Endothelial cell of umbilical vein (primary cell): Measurements from ENCODE around the gene SFRP2. TPM values are rescaled to one million over a fixed set of nuclear protein-coding genes. Genes with fewer than 3 reads are reported as not detected.

Experiments
- BruUV-seq: library from RNA; stranded (reverse); fragments of 400-500 nt; replicated peaks from 2 replicates; lab custom pipeline; 2021; lab: Mats Ljungman, UMichigan
- CTCF ChIA-PET: fragments of 300-600, 350-600 bp; sonication (Branson Sonifier 250); formaldehyde crosslinking; loops from one replicate; lab custom pipeline; 2021; ENCODE audit warnings: antibody characterized with exemption, inconsistent platforms; lab: Charles Lee
- POLR2A ChIA-PET: fragments of 300-600, 350-600 bp; sonication (Branson Sonifier 250); formaldehyde crosslinking; loops from one replicate; lab custom pipeline; 2021; ENCODE audit warnings: antibody characterized with exemption, inconsistent platforms; lab: Charles Lee
- DNase-seq: peaks from one replicate; pipeline ENCODE4 v3.0.0-alpha.2; 2011; ENCODE audit warnings: low read depth, low spot score
- FAIRE-seq: peaks from 2 replicates; lab custom pipeline; 2011; peaks lifted over from hg19 to GRCh38; lab: Jason Lieb, UNC
- H2AFZ ChIP-seq: 2 replicates; pipeline ENCODE4 v1.6.0; 2012; ENCODE audit warnings: low read depth, low read length, control low read depth, inconsistent platforms
- H3K27ac ChIP-seq: 2 replicates; pipeline ENCODE4 v1.5.1; 2011; ENCODE audit warnings: low read depth, mild to moderate bottlenecking, control low read depth, low read length, moderate library complexity; ENCODE audit not compliant: insufficient read depth
- H3K27me3 ChIP-seq, 2 experiments: 2 replicates each; pipeline versions ENCODE4 v1.6.0 to v1.6.1; 2011; ENCODE audit warnings: low read length in 2 of 2, mixed read lengths in 1 of 2; ENCODE audit not compliant: control insufficient read depth in 2 of 2, insufficient read depth in 2 of 2
- H3K36me3 ChIP-seq, 2 experiments: 2 replicates in 1 of 2; 3 replicates in 1 of 2; pipeline ENCODE4 v1.5.1; 2011; ENCODE audit warnings: low read length in 2 of 2, mild to moderate bottlenecking in 1 of 2, moderate library complexity in 1 of 2; ENCODE audit not compliant: control insufficient read depth in 2 of 2, insufficient read depth in 2 of 2; ENCODE audit errors: extremely low read depth in 1 of 2
- H3K4me1 ChIP-seq: 3 replicates; pipeline ENCODE4 v1.5.1; 2011; ENCODE audit warnings: mild to moderate bottlenecking, low read length; ENCODE audit not compliant: control insufficient read depth, insufficient read depth; ENCODE audit errors: extremely low read depth
- H3K4me2 ChIP-seq: 2 replicates; pipeline ENCODE4 v1.6.1; 2011; ENCODE audit warnings: low read length, control low read depth, mixed read lengths; ENCODE audit not compliant: insufficient read depth
- H3K4me3 ChIP-seq, 3 experiments: fragments of 200-600 bp in 1 of 3; sonication (generic), shearing (Covaris generic) in 1 of 3; replicated peaks in 1 of 3; 2 replicates each; pipeline ENCODE4 v1.5.1; 2011 to 2016; ENCODE audit warnings: control low read depth in 3 of 3, low read length in 3 of 3, mild to moderate bottlenecking in 2 of 3, inconsistent platforms in 1 of 3, low read depth in 1 of 3, moderate library complexity in 1 of 3; ENCODE audit not compliant: insufficient read depth in 1 of 3
- H3K79me2 ChIP-seq: 2 replicates; pipeline ENCODE4 v1.6.0; 2012; ENCODE audit warnings: low read length, inconsistent platforms; ENCODE audit not compliant: control insufficient read depth, insufficient read depth
- H3K9ac ChIP-seq: replicated peaks from 2 replicates; pipeline ENCODE3; 2011; ENCODE audit warnings: low read length, control low read depth; ENCODE audit not compliant: insufficient read depth; ENCODE audit errors: extremely low read depth
- H3K9me1 ChIP-seq: replicated peaks from 3 replicates; pipeline ENCODE4 v1.6.0; 2011; ENCODE audit warnings: mild to moderate bottlenecking, low read length; ENCODE audit not compliant: control insufficient read depth, insufficient read depth; ENCODE audit errors: extremely low read depth
- H3K9me3 ChIP-seq: replicated peaks from 2 replicates; pipeline ENCODE4 v1.5.1; 2012; ENCODE audit warnings: low read length, inconsistent platforms; ENCODE audit not compliant: control insufficient read depth, insufficient read depth
- H4K20me1 ChIP-seq: replicated peaks from 2 replicates; pipeline ENCODE3; 2011; ENCODE audit warnings: mild to moderate bottlenecking, low read length; ENCODE audit not compliant: control insufficient read depth, insufficient read depth; ENCODE audit errors: extremely low read depth
- EZH2 ChIP-seq: IDR thresholded peaks from 2 replicates; pipeline ENCODE4 v1.6.1; 2012; ENCODE audit warnings: borderline replicate concordance, low read depth, mild to moderate bottlenecking, moderate library complexity, low read length, inconsistent platforms; ENCODE audit not compliant: severe bottlenecking
- FOS ChIP-seq: IDR thresholded peaks from 2 replicates; pipeline ENCODE4 v1.6.1; 2011; ENCODE audit warnings: mild to moderate bottlenecking, low read length, moderate library complexity, borderline replicate concordance; ENCODE audit not compliant: insufficient read depth
- GATA2 ChIP-seq: IDR thresholded peaks from 2 replicates; pipeline ENCODE4 v1.7.0; 2011; ENCODE audit warnings: low read depth, mild to moderate bottlenecking, moderate library complexity, mixed read lengths, low read length; ENCODE audit not compliant: insufficient read length, insufficient read depth
- JUN ChIP-seq: IDR thresholded peaks from 2 replicates; pipeline ENCODE4 v1.6.1; 2011; ENCODE audit warnings: borderline replicate concordance, low read depth; ENCODE audit not compliant: insufficient read length, insufficient read depth
- MYC ChIP-seq: IDR thresholded peaks from one replicate; pipeline ENCODE4 v1.6.1; 2011; ENCODE audit warnings: mild to moderate bottlenecking, low read depth, low read length
- POLR2A ChIP-seq: IDR thresholded peaks from 2 replicates; pipeline ENCODE4 v1.6.1; 2012; ENCODE audit warnings: low read depth, mild to moderate bottlenecking, control low read depth, low read length
- POLR2AphosphoS5 ChIP-seq: IDR thresholded peaks from 2 replicates; pipeline ENCODE4 v1.6.1; 2012; ENCODE audit warnings: low read depth, mild to moderate bottlenecking, control low read depth, low read length, moderate library complexity; ENCODE audit not compliant: insufficient read depth
- dilution Hi-C: fragments of 300-500 bp; cut with MboI; formaldehyde crosslinking; loops from one replicate; pipeline ENCODE4 v1.15.0; 2019; ENCODE audit warnings: low sequenced_read_pairs; ENCODE audit not compliant: extremely low pct_ligation_motif_present
- intact Hi-C: fragments of 100-400 bp; cut with micrococcal nuclease; formaldehyde crosslinking; loops from one replicate; pipeline ENCODE4 v1.10.0; 2022
- polyA plus RNA-seq, 4 experiments: library from polyadenylated mRNA; depleted of rRNA in 3 of 4; stranded (reverse) in 3 of 4; unstranded in 1 of 4; fragments of >200 nt; gene quantifications; 2 replicates each; pipeline versions ENCODE4 v1.2.1 to v1.2.3, GENCODE V29; 2011 to 2012; ENCODE audit warnings: missing spikeins in 1 of 4
- total RNA-seq: library from RNA; stranded (reverse); gene quantifications from 2 replicates; pipeline ENCODE4 v1.2.3, GENCODE V29; 2021
- TF ChIP-seq, protein P1 (sequence below): IDR thresholded peaks from 2 replicates; pipeline ENCODE4 v1.6.1; 2011; ENCODE audit not compliant: insufficient read depth, insufficient read length
- TF ChIP-seq, protein P2 (sequence below), 2 donors: IDR thresholded peaks; 1 replicate in 1 of 2; 2 replicates in 1 of 2; pipeline ENCODE4 v1.5.1; 2011; ENCODE audit warnings: low read length in 2 of 2, mild to moderate bottlenecking in 2 of 2, moderate library complexity in 2 of 2, control low read depth in 1 of 2, inconsistent platforms in 1 of 2, low read depth in 1 of 2; ENCODE audit not compliant: insufficient read depth in 1 of 2; ENCODE audit errors: extremely low read depth in 1 of 2

The SFRP2 gene
- total and polyA plus RNA-seq, 2 donors (not counting 3 experiments of a cell fraction or from before 2014, with no cell fraction given) = 0.04 TPM; not detected in 1

DNA sequence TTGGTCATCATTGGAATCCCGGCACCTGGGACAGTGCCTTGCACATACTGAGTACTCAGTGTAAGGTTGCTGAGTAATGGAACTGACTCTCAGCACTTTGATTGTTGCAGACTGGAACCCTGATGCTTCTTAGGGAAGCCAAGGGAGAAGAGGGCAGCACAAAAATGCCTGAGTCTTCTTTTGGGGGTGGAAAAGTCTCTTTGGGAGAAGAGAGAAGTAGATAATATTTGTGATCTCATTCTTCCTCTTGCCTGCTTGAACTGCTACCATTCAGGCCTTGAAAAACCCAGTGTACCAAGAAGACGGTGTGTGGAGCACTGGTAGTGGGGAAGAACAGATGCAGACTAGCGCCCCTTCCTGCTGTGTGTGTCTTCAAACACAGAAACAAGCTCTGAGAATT, 12.3 kb downstream of the SFRP2 start:
- FAIRE-seq (no peak), DNase-seq (no peak)
- CTCF ChIA-PET = no interaction called here
- Histone ChIP-seq H2AFZ (no peak overlapping the region), H3K4me1 (no peaks in the 10 kb centered on the region), H3K4me3 (no peak overlapping the region), H3K9me1 (no peaks in the 10 kb centered on the region), H3K9ac (no peak overlapping the region), H3K27ac (no peak overlapping the region), H3K4me2 (no peak overlapping the region), H3K79me2 (no peaks in the 10 kb centered on the region), H3K27me3 (peaks cover 0 to 2% of the 10 kb centered on the region in 2 experiments), H3K9me3 (no peaks in the 10 kb centered on the region), H4K20me1 (no peaks in the 10 kb centered on the region), H3K36me3 (no peaks in the 10 kb centered on the region)
- intact Hi-C loops = no loop called here
- no TSS peak for BruUV-seq
- dilution Hi-C loops = no loop called here
- TF ChIP-seq, protein P1, sequence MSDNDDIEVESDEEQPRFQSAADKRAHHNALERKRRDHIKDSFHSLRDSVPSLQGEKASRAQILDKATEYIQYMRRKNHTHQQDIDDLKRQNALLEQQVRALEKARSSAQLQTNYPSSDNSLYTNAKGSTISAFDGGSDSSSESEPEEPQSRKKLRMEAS = no peak
- TF ChIP-seq POLR2A (no peak), GATA2 (no peak), EZH2 (no peak), FOS (no peak), POLR2AphosphoS5 (no peak), MYC (no peak), JUN (no peak)
- TF ChIP-seq, protein P2, sequence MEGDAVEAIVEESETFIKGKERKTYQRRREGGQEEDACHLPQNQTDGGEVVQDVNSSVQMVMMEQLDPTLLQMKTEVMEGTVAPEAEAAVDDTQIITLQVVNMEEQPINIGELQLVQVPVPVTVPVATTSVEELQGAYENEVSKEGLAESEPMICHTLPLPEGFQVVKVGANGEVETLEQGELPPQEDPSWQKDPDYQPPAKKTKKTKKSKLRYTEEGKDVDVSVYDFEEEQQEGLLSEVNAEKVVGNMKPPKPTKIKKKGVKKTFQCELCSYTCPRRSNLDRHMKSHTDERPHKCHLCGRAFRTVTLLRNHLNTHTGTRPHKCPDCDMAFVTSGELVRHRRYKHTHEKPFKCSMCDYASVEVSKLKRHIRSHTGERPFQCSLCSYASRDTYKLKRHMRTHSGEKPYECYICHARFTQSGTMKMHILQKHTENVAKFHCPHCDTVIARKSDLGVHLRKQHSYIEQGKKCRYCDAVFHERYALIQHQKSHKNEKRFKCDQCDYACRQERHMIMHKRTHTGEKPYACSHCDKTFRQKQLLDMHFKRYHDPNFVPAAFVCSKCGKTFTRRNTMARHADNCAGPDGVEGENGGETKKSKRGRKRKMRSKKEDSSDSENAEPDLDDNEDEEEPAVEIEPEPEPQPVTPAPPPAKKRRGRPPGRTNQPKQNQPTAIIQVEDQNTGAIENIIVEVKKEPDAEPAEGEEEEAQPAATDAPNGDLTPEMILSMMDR (IDR thresholded peaks at IDR 0.05; ENCODE audit: extremely low read depth in 1 of 2, insufficient read depth in 1 of 2, low read depth in 1 of 2, low read length in 2 of 2) = no peak
- POLR2A ChIA-PET = no interaction called here
